Testis (tissue), 3 donors: ENCODE measurements around the gene UBAC1. TPM values are rescaled to one million over a fixed set of nuclear protein-coding genes. Genes with fewer than 3 reads are reported as not detected.

Experiments
- DNase-seq: peaks from one replicate; pipeline ENCODE4 v3.0.0-alpha.2; 2019
- H3K27ac ChIP-seq, 2 donors: fragments of 200-600 bp; sonication (generic); one replicate each; pipeline ENCODE4 v1.5.1; 2019
- H3K27me3 ChIP-seq: fragments of 200-600 bp; sonication (generic); one replicate; pipeline ENCODE4 v1.5.1; 2019
- H3K36me3 ChIP-seq: fragments of 200-600 bp; sonication (generic); one replicate; pipeline ENCODE4 v1.5.1; 2017; ENCODE audit warnings: low read depth; ENCODE audit errors: missing control alignments
- H3K4me1 ChIP-seq: fragments of 200-600 bp; sonication (generic); one replicate; pipeline ENCODE4 v1.5.1; 2019
- H3K4me3 ChIP-seq, 2 donors: fragments of 200-600 bp; sonication (generic); one replicate each; pipeline ENCODE4 v1.5.1; 2017 to 2019
- H3K9me3 ChIP-seq: fragments of 200-600 bp; sonication (generic); one replicate; pipeline ENCODE4 v1.5.1; 2017
- CTCF ChIP-seq, 3 experiments: fragments of 450-650 bp in 2 of 3; fragments of 200-600 bp in 1 of 3; sonication (generic) in 1 of 3; IDR thresholded peaks; one replicate each; pipeline ENCODE4 v1.5.1; 2016 to 2019; ENCODE audit warnings: antibody characterized with exemption in 3 of 3, mild to moderate bottlenecking in 2 of 3, moderate library complexity in 1 of 3
- POLR2A ChIP-seq: fragments of 450-650 bp; IDR thresholded peaks from one replicate; pipeline ENCODE4 v1.6.1; 2017; ENCODE audit warnings: antibody characterized with exemption, mild to moderate bottlenecking, moderate library complexity
- WGBS, 2 donors: methylation state at CpG; one replicate each; pipeline ENCODE4 v1.1.5; 2018; 5-methylcytosine and 5-hydroxymethylcytosine counted together
- intact Hi-C: fragments of 100-400 bp; cut with DNase I; formaldehyde crosslinking; loops from one replicate; pipeline ENCODE4 v1.15.1; 2023; ENCODE audit warnings: low total_unique reads
- polyA plus RNA-seq: library from polyadenylated mRNA; stranded (reverse); fragments of 350-450 nt; fragmentation: Illumina TruSeq; extraction: RNeasy Lipid Tissue Mini Kit (QIAGEN cat#74804); gene quantifications from one replicate; pipeline ENCODE4 v1.2.3, GENCODE V29; 2014; ENCODE audit warnings: low read depth, low replicate concordance; ENCODE audit not compliant: insufficient read depth
- total RNA-seq, 2 donors: library from RNA; depleted of rRNA; stranded (reverse); fragments of >200 nt; gene quantifications; one replicate each; pipeline ENCODE4 v1.2.3, GENCODE V29; 2016

Gene UBAC1
- total and polyA plus RNA-seq, 3 donors from 2014 or later, result 82.2 to 99.5 (median 92.5) TPM

DNA sequence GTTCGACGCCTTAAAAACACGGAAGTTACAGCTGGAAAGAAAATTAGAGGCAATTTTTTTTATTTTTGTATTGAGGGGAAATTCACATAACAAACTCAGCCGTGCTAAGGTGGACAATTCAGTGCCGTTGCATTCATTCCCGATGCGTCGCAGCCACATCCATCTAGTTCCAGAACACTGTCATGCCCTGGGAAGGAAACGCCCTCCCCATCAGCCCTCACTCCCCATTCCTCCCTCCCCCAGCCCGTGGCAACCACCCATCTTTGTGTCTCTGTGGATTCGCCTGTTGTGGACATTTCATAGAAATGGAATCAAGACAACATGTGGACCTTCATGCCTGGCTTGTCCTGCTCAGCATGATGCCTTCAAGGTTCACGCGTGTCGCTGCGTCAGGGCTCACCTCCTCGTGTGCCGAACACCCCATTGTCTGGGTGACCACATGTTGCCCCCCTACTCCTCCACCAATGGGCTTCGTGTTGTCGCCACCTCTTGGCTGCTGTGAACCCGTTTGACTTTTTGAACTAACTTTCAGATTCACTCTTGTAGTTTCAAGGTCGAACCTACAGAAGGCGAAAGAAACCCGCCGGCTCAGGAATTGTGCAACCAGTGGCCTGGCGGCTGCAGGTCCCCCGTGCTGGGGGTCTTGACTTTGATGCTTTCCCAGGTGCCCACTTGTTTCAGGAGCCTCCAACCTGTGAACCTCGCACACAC is 36.4 kb downstream of the UBAC1 start:
- Histone ChIP-seq H3K27ac (no peak overlapping the region), H3K9me3 (no peaks in the 10 kb centered on the region), H3K36me3 (no peaks in the 10 kb centered on the region), H3K4me1 (no peaks in the 10 kb centered on the region), H3K4me3 (no peak overlapping the region), H3K27me3 (no peaks in the 10 kb centered on the region)
- DNase-seq, result no peak
- intact Hi-C loops, result no loop called here
- TF ChIP-seq POLR2A (no peak), CTCF (IDR thresholded peaks at IDR 0.05) (no peak)
- 86 to 87% methylated on average over 25 to 27 of the region's 27 CpGs for WGBS, 2 donors

- no peaks in the 10 kb centered on the region for H3K36me3 ChIP-seq
- no peaks in the 10 kb centered on the region for H3K27me3 ChIP-seq
- no peaks in the 10 kb centered on the region for H3K9me3 ChIP-seq
- 92 to 93% methylated on average over 10 to 13 of the region's 13 CpGs for WGBS, 2 donors
- no peaks in the 10 kb centered on the region for H3K4me1 ChIP-seq
- no peak for DNase-seq
- H3K4me3 ChIP-seq, result no peak overlapping the region
- intact Hi-C loops, result no loop called here
- H3K27ac ChIP-seq, result no peak overlapping the region
- TF ChIP-seq POLR2A (no peak), CTCF (IDR thresholded peaks at IDR 0.05) (no peak)
These were observed 37.7 kb downstream of the UBAC1 start for GRCh38 chr9:135923508-135923907.

DNA sequence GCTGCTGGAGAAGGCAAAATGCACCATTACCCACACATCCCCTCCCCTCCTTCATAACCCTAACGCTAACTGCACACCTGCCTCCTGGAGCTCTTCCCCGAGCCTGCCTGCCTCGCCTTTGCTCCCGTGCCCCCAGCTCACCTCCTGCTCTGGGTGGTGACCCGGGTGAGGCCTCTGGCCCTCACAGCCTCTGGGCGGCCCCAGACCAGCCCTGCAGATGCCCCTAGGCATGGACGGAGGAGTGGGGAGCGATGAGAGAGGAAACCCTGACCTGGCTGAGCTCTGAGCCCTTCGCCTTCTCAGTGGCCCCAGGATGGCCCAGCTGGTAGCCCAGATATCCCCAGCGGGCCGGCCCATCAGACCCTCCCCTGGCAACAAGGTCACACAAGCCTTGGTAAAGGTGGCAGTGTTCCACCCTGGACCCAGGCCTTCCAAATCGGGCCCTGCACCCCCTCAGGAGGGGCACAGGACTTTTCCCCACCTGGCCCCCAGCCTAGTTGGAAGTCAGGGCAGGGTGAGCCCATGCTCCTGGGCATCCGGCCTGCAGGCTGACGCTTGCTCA is 39.3 kb downstream of the UBAC1 start:
- Histone ChIP-seq H3K4me1 (no peaks in the 10 kb centered on the region), H3K36me3 (no peaks in the 10 kb centered on the region), H3K27me3 (no peaks in the 10 kb centered on the region), H3K4me3 (no peak overlapping the region), H3K9me3 (no peaks in the 10 kb centered on the region), H3K27ac (no peak overlapping the region)
- TF ChIP-seq POLR2A (no peak), CTCF (IDR thresholded peaks at IDR 0.05) (no peak)
- intact Hi-C loops, result no loop called here
- no peak for DNase-seq
- WGBS, 2 donors, result 79 to 81% methylated on average over 8 to 14 of the region's 14 CpGs

DNA sequence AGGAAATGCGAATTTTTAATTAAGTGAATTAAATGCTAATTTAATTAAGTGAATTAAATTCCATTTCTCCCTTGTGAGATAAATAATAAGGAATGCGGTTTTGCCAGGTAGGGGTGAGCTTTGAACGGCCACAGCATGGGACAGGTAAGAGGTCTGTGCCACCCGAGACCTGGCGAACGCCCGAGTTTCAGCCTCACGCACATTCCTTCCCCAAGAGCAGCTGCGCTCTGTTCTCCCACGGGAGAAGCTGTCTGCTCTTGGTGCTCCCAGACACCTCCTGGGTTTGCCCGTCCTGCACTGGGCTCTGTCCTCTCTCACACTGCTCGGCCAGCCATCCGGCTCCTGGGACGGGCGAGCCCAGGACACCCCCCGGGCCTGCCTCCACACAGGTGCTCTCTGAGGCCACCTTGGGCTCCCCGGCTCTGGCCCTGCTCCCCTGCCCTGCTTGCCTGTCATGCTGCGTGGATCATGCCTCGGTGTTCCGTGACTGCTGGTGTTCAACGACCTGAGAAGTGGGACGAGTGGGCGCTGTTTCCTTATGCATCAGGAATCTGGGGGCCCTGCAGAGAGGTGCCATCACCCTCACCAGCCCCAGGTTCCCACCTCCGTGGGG is 40.1 kb downstream of the UBAC1 start:
- TF ChIP-seq CTCF (IDR thresholded peaks at IDR 0.05) (no peak), POLR2A (no peak)
- H3K9me3 ChIP-seq, result no peaks in the 10 kb centered on the region
- H3K36me3 ChIP-seq, result no peaks in the 10 kb centered on the region
- no peaks in the 10 kb centered on the region for H3K4me1 ChIP-seq
- no peak for DNase-seq
- H3K27me3 ChIP-seq, result no peaks in the 10 kb centered on the region
- 55 to 79% methylated on average over 15 to 24 of the region's 24 CpGs for WGBS, 2 donors
- H3K27ac ChIP-seq, result no peak overlapping the region
- intact Hi-C loops, result no loop called here
- no peak overlapping the region for H3K4me3 ChIP-seq
